HG02678 (cell line): Measurements from ENCODE around the gene MGME1.

Experiments used
- ATAC-seq: cut with Tn5 transposase; IDR thresholded peaks from one replicate; pipeline ENCODE4 v1.9.1; 2021; ENCODE audit warnings: mild to moderate bottlenecking, moderate library complexity; ENCODE audit not compliant: unreplicated experiment

Gene MGME1, protein sequence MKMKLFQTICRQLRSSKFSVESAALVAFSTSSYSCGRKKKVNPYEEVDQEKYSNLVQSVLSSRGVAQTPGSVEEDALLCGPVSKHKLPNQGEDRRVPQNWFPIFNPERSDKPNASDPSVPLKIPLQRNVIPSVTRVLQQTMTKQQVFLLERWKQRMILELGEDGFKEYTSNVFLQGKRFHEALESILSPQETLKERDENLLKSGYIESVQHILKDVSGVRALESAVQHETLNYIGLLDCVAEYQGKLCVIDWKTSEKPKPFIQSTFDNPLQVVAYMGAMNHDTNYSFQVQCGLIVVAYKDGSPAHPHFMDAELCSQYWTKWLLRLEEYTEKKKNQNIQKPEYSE

DNA sequence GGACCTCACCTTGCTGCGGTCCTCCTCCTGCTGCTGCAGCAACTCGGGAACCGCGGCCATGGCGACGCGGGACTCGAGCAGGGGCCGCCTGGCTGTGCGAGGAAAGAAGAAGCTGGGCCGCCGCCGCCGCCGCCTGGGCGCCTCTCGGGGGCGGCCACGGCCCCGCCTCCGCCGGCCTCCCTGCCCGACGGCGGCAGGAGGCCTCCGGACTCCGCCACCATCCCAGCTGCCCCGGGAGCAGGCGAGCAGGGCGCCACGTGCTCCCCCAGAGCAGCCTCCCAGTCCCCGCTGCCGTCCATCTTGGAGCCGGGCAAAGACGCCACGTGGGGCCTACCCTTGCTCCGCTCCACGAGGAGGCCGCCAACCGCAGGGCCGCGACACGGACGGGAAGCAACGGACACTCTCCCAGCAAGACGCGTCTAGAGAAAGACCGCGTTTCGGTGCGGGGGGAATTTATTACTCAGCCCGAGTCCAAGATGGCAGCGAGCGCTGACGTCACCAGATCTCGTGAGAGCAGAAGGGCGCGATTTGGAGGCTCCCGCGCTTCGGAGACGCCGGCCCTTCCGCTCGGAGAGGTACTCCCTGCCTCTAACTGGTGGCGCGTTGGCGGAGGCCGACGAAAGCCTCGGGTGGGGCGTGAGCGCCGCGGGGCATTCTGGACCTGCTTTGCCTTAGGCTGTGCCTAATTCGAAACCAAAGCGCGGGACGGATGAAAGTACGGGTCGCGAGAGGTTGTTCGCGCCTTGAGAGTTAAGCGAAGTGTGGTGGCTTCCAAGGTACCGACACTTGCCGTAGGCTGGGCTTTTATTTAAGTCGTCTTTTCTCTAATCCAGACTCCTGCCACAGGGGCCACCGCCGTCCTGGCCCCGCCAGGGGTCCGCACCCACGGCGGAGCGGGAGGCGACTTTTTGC is at the start of gene MGME1, which contains the start of gene SNX5:
Gene MGME1 (plus strand): TSS at position 653 of the 912 bp plus-strand sequence. CDS start 842 bp downstream, outside the sequence.
Gene SNX5 (minus strand): TSS at position 429 of the 912 bp plus-strand sequence. CDS start 369 bp downstream, at position 60.
- ATAC-seq, result peak; percentile 75

DNA sequence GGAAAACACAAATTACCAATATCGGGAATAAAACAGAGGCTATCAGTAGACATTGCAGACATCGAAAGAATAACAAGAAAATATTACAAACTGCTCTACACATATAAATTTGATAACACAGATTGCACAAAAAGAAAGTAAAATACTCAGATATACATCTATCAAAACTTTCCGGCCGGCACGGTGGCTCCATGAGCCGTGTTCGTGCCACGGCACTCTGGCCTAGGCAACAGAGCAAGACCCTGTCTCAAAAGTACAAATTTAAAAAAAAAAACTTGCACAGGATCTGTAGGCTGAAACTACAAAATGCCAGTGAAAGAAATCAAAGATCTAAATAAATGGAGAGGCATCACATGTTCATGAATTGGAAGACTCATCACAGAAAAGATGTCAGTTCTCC is 49.7 kb upstream of the MGME1 start:
- ATAC-seq, result no peak

GRCh38 chr20:17921774-17922173 is 47.0 kb upstream of the MGME1 start:
- no peak for ATAC-seq

- no peak for ATAC-seq
Measured at GRCh38 chr20:17925141-17925939, 43.5 kb upstream of the MGME1 start.

GRCh38 chr20:17925940-17926300 is 42.9 kb upstream of the MGME1 start:
- ATAC-seq, result no peak

- ATAC-seq, result no peak
Measured at GRCh38 chr20:17928211-17928611, 40.6 kb upstream of the MGME1 start.

GRCh38 chr20:17928633-17929311 is 40.0 kb upstream of the MGME1 start:
- ATAC-seq, result no peak

DNA sequence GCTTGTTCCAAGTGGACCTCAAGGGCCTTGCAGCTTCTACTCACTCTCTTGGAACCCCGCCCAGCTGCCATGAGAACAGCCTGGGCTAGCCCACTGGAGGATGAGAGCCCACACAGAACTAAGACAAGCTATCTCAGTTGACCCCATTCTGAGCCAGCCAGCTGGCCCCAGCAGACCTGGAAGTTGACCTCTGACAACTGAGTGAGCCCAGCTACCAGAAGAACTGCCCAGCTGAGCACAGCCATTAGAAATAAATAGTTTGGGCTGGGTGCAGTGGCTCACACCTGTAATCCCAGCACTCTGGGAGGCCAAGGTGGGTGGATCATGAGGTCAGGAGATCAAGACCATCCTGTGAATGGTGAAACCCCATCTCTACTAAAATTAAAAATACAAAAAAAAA is 37.3 kb upstream of the MGME1 start:
- no peak for ATAC-seq

DNA sequence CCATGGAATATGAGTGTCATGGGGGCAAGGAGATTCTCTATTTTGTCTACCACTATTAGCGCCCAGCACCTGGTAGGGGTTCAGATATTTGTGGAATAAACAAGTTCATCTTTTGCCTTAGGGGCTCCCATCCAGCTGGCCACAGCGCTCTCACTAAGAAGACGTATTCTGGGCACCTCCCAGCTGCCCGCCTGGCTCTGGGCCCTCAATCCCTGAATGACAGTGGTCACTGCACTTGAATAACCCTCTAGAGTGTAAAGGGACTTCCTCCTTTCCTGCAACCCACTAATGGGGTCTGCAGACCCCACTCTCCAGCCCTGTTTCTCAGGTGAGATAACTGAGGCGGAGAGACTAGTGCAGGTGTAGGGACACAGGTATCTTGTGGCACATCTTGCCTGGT is 36.4 kb upstream of the MGME1 start:
- ATAC-seq, result no peak

DNA sequence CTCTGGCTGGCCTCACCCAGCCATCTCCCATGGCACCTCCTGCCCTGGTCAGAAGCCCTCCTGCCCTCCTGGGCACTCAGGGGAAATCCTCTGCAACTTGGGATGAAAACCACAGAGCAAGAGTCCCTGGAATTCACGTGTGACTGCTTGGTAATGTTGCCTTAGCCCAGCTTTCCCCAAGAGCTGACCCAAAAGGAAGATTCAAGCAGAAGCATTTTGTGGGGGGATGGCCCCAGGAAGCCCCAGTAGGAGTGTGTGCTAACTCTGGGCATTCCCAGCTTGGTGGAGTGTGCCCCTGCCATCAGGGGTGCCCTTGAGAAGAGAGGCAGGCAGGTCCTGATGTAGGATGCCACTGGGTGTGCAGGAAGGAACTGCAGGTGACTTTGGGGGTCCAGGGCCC is 35.7 kb upstream of the MGME1 start:
- no peak for ATAC-seq

DNA sequence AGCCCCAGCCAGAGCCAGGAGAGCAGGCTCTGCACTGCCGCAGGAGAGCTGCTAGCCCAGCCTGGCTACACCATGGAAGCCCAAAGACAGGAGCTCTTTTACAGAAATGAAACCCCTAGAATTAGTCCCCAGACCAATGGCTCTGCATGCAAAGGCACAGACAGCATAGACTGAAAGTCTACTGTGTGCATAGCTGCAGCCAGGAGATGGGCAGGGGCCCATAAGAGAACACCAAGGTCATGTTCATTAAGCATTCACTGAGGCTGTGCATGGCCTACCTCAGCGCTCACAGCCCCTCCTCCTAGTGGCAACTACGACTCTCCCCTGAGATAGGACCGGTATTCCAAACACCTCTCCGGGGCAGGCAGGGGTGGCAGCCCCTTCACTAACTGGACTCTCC is 35.1 kb upstream of the MGME1 start:
- no peak for ATAC-seq

GRCh38 chr20:17934141-17934862 is 34.5 kb upstream of the MGME1 start:
- no peak for ATAC-seq

GRCh38 chr20:17935186-17935585 is 33.6 kb upstream of the MGME1 start:
- ATAC-seq, result no peak

GRCh38 chr20:17935761-17936160 is 33.1 kb upstream of the MGME1 start:
- no peak for ATAC-seq

DNA sequence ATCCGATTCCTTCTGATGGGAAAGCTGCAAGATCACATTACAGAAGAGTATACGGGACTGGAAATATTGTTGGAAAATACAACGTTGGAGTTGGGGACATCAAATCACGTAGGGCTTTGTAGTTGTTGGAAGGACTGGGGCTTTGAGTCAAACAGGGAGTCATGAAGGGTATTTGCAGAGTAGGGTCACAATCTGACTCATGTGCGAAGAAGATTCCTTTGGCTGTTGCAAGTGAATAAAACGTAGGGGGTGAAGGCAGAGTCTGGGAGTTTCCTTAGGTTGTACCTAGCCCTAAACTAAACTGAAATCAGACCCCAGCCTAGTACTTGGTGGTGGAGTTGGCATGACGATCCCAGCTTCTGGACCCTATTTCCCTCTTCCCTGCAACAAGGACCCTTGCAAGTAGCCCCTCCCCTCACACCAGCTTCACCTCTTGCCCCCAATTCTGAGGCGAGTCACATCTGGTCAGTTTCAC is 32.5 kb upstream of the MGME1 start:
- ATAC-seq, result no peak

- no peak for ATAC-seq
Measured at GRCh38 chr20:17936761-17937732, 31.8 kb upstream of the MGME1 start.

- peak; percentile 74 for ATAC-seq
Measured at GRCh38 chr20:17938871-17939619, 29.8 kb upstream of the MGME1 start.
